VCaP (cell line): ENCODE results near the gene KATNAL1.

Source experiments
- H3K27ac ChIP-seq: fragments of 450-650 bp; 2 replicates; pipeline ENCODE4 v1.5.1; 2017
- CTCF ChIP-seq: fragments of 450-650 bp; conservative IDR thresholded peaks from 2 replicates; pipeline ENCODE4 v1.5.1; 2017; ENCODE audit warnings: mild to moderate bottlenecking, moderate library complexity

The KATNAL1 gene

DNA sequence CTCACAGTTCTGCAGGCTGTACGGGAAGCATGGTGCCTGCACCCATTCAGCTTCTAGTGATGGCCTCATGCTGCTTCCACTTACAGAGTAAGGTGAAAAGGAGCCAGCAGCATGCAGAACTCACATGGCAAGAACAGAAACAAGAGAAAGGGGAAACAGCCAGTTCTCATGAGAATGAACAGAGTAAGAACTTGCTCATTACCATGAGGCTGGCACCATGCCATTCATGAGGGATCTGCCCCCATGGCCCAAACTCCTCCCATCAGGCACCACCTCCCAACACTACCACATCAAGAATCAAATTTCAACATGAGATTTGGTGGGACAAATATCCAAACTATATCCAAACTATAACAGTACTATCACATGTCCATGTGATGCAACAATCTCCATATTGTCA lies 72.1 kb downstream of the KATNAL1 start:
- no peak for TF ChIP-seq CTCF
- H3K27ac ChIP-seq, result no peak overlapping the region

- no peak for TF ChIP-seq CTCF
- H3K27ac ChIP-seq, result no peak overlapping the region
These were observed 72.7 kb downstream of the KATNAL1 start for GRCh38 chr13:30234619-30235162.

- TF ChIP-seq CTCF, result no peak
- no peak overlapping the region for H3K27ac ChIP-seq
These were observed 82.6 kb downstream of the KATNAL1 start for GRCh38 chr13:30224732-30225131.

DNA sequence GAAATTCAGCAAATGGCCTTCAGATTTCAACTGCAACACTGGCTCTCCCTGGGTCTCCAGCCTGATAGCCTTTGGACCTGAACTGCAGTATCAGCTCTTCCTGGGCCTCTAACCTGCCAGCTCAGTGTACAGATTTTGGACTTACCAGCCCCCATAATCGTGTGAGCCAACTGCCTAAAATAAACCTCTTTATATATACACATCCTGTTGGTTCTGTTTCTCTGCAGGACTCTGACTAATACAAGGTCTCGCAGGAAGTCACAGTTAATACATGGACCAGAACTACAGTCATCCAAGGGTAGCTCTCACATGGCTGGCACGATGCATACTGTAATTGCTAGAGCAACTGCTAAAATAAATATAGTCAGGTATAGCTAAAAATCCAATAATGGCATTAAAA lies 85.1 kb downstream of the KATNAL1 start:
- no peak for TF ChIP-seq CTCF
- no peak overlapping the region for H3K27ac ChIP-seq

- peak; percentile 24; the same call in 1 of the 2 replicates for TF ChIP-seq CTCF
- no peak overlapping the region for H3K27ac ChIP-seq
These were observed 91.2 kb downstream of the KATNAL1 start for GRCh38 chr13:30216111-30216510.

DNA sequence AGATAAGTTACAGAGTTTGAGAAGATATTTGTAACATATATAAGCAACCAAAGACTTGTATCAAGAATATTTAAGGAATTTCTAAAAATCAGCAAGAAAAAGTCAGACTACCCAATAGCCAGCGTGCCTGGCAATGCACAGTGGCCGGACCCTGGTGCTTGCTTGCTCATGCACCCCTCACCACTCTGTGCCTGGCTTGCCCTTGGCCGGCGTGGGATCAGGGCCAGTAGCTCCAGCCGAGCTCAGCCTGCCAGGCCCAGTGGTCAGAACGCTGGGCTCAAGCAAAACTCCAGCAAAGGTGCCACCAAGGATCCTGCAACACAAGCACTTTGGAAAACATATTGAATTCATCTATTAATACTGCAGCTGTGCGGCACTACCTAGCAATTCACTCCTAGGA lies 95.1 kb downstream of the KATNAL1 start:
- no peak for TF ChIP-seq CTCF
- no peak overlapping the region for H3K27ac ChIP-seq

DNA sequence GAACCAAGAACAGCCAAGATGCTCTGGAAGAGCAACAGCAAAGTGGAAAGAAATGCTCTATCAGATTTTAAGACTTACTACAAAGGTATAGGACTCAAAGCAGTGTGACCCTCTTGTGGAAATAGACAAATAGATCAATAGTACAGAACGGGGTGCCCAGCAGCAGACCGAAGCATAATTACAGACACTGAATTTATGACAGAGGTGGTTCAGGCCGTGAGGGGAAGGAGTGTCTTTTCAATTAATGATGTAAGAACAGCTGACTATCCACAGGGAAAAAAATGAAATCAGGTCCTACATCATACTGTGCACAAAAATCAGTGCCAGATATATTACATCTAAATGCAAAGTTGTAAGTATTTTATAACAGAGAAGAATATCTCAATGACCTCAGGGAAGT lies 95.6 kb downstream of the KATNAL1 start:
- no peak for TF ChIP-seq CTCF
- no peak overlapping the region for H3K27ac ChIP-seq
